Measurements from ENCODE around the gene FTCD. TPM values are rescaled to one million over a fixed set of nuclear protein-coding genes. Genes with fewer than 3 reads are reported as not detected.

Gene FTCD
- total RNA-seq, 1 experiment from 2014 or later: 0.21 TPM

DNA sequence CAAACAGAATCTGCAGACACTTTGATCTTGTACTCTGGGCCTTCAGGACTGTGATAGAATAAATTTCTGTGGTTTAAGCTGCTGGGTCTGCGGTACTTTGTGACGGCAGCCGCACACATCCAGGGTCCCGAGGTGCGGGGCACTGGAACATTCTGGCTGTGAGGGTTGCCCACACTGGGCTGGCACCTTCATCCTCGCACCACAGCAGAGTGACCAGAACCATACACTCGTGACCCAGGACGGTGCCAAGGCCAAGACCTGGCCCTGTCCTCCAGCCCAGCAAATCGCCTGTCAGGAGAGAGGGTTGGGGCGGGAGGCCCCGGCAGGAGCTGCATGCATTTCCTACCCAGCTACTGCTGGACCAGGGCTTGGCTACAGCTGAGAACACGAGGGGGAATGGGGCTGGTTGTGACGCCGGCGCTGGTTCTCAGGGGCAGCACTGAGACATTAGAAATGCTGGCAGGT lies 2.6 kb upstream of the FTCD start:
- in situ Hi-C loops (cut with HindIII; ENCODE audit: low pct_unique_long_range_greater_than_20kb, low sequenced_read_pairs) (no loop called here), intact Hi-C loops (cut with micrococcal nuclease; ENCODE audit: unreplicated experiment) (no loop called here)
- no peak for ATAC-seq
- POLR2A ChIA-PET: no interaction called here
- H3K36me3 ChIP-seq (ENCODE audit: control insufficient read depth, insufficient read depth, low read length): no peaks in the 10 kb centered on the region
- H3K9me3 ChIP-seq (ENCODE audit: control insufficient read depth, insufficient read depth, low read depth, low read length): no peaks in the 10 kb centered on the region
- no peak overlapping the region for H3K4me3 ChIP-seq (ENCODE audit: low read depth in 2 of 2, low read length in 2 of 2)
- CTCF ChIA-PET: interaction anchor here (1.0 kb wide), 1 partner anchor 14 kb away, joined by 4 read pairs; no protein-coding TSS in a partner anchor
- no peaks in the 10 kb centered on the region for H3K27me3 ChIP-seq (ENCODE audit: control insufficient read depth, insufficient read depth, low read length)
- DNase-seq (ENCODE audit: low read depth, low spot score): no peak
- BruUV-seq (replicated peaks): no TSS peak
- TF ChIP-seq SIN3A (IDR thresholded peaks at IDR 0.05; ENCODE audit: borderline replicate concordance, insufficient read depth, low read depth, low read length): no peak
- no peak for TF ChIP-seq POLR2AphosphoS5 (IDR thresholded peaks at IDR 0.05; ENCODE audit: low read depth, low read length)
- TF ChIP-seq, protein P1, sequence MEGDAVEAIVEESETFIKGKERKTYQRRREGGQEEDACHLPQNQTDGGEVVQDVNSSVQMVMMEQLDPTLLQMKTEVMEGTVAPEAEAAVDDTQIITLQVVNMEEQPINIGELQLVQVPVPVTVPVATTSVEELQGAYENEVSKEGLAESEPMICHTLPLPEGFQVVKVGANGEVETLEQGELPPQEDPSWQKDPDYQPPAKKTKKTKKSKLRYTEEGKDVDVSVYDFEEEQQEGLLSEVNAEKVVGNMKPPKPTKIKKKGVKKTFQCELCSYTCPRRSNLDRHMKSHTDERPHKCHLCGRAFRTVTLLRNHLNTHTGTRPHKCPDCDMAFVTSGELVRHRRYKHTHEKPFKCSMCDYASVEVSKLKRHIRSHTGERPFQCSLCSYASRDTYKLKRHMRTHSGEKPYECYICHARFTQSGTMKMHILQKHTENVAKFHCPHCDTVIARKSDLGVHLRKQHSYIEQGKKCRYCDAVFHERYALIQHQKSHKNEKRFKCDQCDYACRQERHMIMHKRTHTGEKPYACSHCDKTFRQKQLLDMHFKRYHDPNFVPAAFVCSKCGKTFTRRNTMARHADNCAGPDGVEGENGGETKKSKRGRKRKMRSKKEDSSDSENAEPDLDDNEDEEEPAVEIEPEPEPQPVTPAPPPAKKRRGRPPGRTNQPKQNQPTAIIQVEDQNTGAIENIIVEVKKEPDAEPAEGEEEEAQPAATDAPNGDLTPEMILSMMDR (IDR thresholded peaks at IDR 0.05): no peak
- TF ChIP-seq TCF7L2 (IDR thresholded peaks at IDR 0.05; ENCODE audit: low read depth, low read length): no peak
- H3K27ac ChIP-seq (ENCODE audit: low read length): no peak overlapping the region
- H3K4me1 ChIP-seq (ENCODE audit: control insufficient read depth, insufficient read depth, low read length): no peaks in the 10 kb centered on the region

DNA sequence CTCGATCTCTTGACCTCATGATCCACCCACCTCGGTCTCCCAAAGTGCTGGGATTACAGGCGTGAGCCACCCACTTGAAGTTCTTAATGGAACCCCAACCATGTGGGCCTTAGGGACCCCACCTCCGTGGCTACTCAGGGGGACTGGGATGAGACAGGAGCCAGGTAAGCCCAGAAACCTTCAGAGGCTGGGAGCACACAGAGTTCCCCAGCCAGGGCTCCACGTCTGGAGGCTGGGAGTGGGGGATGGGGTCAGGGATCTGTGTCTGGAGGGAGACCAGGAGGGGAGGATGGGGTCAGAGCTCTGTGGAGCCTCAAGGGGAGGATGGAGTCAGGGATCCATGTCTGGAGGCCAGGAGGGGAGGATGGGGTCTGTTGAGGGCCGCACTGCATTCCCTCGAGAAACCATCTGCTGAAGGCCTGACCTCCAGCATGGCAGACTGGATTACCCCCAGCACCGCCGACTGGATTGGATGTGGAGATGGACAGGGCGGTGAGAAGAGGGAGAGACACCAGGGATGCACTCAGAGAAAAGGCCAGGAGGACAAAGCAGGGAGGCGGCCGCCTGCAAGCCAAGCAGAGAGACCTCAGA lies 2.1 kb upstream of the FTCD start:
- Histone ChIP-seq H3K4me1 (ENCODE audit: control insufficient read depth, insufficient read depth, low read length) (no peaks in the 10 kb centered on the region), H3K4me3 (ENCODE audit: low read depth in 2 of 2, low read length in 2 of 2) (no peak overlapping the region), H3K27ac (ENCODE audit: low read length) (no peak overlapping the region), H3K9me3 (ENCODE audit: control insufficient read depth, insufficient read depth, low read depth, low read length) (no peaks in the 10 kb centered on the region), H3K27me3 (ENCODE audit: control insufficient read depth, insufficient read depth, low read length) (no peaks in the 10 kb centered on the region), H3K36me3 (ENCODE audit: control insufficient read depth, insufficient read depth, low read length) (no peaks in the 10 kb centered on the region)
- in situ Hi-C loops (cut with HindIII; ENCODE audit: low pct_unique_long_range_greater_than_20kb, low sequenced_read_pairs) (no loop called here), intact Hi-C loops (cut with micrococcal nuclease; ENCODE audit: unreplicated experiment) (no loop called here)
- BruUV-seq (replicated peaks): no TSS peak
- no peak for ATAC-seq
- ChIA-PET CTCF (no interaction called here), POLR2A (no interaction called here)
- no peak for DNase-seq (ENCODE audit: low read depth, low spot score)
- TF ChIP-seq SIN3A (IDR thresholded peaks at IDR 0.05; ENCODE audit: borderline replicate concordance, insufficient read depth, low read depth, low read length) (no peak), POLR2AphosphoS5 (IDR thresholded peaks at IDR 0.05; ENCODE audit: low read depth, low read length) (no peak), TCF7L2 (IDR thresholded peaks at IDR 0.05; ENCODE audit: low read depth, low read length) (no peak)
- TF ChIP-seq, protein P1 (IDR thresholded peaks at IDR 0.05): no peak
- TF ChIP-seq, protein P2, sequence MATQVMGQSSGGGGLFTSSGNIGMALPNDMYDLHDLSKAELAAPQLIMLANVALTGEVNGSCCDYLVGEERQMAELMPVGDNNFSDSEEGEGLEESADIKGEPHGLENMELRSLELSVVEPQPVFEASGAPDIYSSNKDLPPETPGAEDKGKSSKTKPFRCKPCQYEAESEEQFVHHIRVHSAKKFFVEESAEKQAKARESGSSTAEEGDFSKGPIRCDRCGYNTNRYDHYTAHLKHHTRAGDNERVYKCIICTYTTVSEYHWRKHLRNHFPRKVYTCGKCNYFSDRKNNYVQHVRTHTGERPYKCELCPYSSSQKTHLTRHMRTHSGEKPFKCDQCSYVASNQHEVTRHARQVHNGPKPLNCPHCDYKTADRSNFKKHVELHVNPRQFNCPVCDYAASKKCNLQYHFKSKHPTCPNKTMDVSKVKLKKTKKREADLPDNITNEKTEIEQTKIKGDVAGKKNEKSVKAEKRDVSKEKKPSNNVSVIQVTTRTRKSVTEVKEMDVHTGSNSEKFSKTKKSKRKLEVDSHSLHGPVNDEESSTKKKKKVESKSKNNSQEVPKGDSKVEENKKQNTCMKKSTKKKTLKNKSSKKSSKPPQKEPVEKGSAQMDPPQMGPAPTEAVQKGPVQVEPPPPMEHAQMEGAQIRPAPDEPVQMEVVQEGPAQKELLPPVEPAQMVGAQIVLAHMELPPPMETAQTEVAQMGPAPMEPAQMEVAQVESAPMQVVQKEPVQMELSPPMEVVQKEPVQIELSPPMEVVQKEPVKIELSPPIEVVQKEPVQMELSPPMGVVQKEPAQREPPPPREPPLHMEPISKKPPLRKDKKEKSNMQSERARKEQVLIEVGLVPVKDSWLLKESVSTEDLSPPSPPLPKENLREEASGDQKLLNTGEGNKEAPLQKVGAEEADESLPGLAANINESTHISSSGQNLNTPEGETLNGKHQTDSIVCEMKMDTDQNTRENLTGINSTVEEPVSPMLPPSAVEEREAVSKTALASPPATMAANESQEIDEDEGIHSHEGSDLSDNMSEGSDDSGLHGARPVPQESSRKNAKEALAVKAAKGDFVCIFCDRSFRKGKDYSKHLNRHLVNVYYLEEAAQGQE (IDR thresholded peaks at IDR 0.05; ENCODE audit: insufficient read depth in 1 of 2, low read depth in 2 of 2, low read length in 1 of 2): no peak

All from Panc1 (cell line).